Left ventricle myocardium superior (tissue), 1 donor: Measurements from ENCODE around the gene FN1. TPM values are rescaled to one million over a fixed set of nuclear protein-coding genes. Genes with fewer than 3 reads are reported as not detected.

Experiments used
- ATAC-seq: fragments of 200-7000 bp; cut with Tn5 transposase; one replicate; pipeline ENCODE4 v1.9.1; 2020; ENCODE audit warnings: mild to moderate bottlenecking, moderate library complexity
- DNase-seq: peaks from one replicate; pipeline ENCODE4 v3.0.0-alpha.2; 2020
- intact Hi-C: fragments of 100-400 bp; cut with micrococcal nuclease; formaldehyde crosslinking; loops from one replicate; pipeline ENCODE4 v1.11.0; 2022
- total RNA-seq: library from RNA; stranded (reverse); fragmentation: NEBNext Ultra II Directional; extraction: Animal tissue kit (Norgen Biotek cat#: 25700); gene quantifications from one replicate; pipeline ENCODE4 v1.2.1, GENCODE V29; 2021
- donor health status: DM: no; HTN: yes; CAD: no; lungs with severe emphysema.

The FN1 gene
- total RNA-seq, 1 donor from 2014 or later, result 68.9 TPM

- intact Hi-C loops, result no loop called here
- ATAC-seq (no peak), DNase-seq (no peak)
Measured at GRCh38 chr2:215395687-215396460, 40.0 kb downstream of the FN1 start.

DNA sequence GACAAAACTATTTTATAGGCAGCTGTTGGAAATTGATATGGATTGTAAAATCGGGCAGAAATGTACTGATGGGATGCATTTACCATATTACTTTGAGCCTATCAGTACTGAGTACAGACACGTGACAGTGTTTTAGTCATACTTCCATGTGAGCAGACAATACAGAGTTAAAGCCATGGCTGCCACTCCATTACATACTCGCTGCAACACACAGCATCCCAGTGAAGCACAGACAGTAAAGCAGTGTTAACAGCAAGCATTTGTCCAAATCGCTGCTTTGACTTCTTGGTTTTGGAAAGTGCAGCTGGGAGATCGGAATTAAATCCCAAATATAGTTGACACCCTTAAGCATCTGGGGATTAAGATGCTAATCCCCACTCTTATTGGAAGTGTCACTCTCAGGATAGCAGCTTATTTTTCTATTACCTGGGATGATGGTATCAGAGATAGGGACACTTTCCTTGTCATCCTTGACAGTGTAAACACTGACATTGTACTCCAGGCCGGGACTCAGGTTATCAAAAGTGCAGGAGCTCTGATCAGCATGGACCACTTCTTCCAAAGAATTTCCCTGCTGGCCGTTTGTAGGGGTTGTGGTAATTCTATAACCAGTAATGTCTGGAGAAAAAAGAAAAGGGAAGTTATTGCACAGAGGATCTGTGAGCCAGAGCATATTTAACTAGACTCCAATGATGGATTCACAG, 41.6 kb downstream of the FN1 start:
- no peak for DNase-seq
- no peak for ATAC-seq
- intact Hi-C loops, result no loop called here

DNA sequence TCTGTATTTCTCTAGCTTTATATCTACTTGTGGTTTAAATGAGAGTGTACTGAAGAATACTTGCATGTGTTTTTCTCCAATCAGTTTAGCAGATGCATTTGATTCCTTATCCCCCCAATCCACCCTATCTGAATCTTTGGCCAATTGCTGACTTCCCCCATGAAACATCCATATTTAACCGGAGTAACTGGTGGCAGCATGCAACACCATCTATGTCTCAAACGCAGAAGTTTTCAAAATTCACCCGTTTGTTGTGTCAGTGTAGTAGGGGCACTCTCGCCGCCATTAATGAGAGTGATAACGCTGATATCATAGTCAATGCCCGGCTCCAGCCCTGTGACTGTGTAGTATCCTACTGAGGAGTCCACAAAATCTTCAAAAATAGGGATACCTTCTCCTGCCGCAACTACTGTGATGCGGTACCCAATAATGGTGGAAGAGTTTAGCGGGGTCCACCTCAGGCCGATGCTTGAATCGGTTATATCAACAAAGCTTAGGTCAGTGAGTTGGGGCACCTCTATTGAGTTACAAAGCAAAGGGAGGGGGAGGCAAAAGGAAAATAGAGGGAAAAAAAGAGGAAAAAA, 43.1 kb downstream of the FN1 start:
- ATAC-seq (no peak), DNase-seq (no peak)
- intact Hi-C loops, result no loop called here

DNA sequence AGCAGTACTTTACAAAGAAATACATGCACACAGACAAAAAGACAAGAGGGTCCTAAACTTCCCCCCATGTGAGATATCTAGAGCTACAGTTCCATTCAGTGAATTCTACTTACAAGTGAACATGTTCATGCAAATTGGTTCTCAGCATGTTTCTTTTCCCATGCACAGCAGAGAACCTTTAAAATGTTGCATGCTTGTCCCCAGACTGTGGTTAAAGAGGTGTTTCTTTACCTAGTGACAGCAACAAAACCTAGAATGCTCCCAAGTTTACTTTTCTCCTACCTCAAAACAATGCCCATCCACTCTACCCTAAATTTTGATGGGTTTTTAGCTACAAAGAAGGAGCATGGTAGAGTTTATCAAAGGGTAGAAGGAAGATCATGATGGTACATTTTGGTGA, 43.7 kb downstream of the FN1 start:
- intact Hi-C loops, result no loop called here
- DNase-seq (no peak), ATAC-seq (no peak)

DNA sequence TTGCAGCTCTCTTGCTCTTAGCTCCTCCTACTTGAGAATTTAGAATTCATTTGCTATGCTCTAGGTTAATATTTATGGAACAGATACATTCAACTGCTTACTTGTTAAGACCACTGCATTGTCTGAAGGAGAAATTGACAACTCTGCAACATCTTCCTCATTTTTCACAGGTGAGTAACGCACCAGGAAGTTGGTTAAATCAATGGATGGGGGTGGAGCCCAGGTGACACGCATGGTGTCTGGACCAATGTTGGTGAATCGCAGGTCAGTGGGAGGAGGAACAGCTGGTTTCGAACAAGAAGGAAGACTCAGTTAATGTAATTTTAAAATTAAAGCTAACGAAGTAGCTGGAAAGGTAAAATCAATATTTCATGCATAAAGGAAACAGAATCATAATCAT, 44.3 kb downstream of the FN1 start:
- DNase-seq (no peak), ATAC-seq (no peak)
- intact Hi-C loops, result no loop called here

GRCh38 chr2:215390550-215390913, 45.3 kb downstream of the FN1 start:
- intact Hi-C loops, result no loop called here
- ATAC-seq, result no peak
- no peak for DNase-seq

- intact Hi-C loops, result no loop called here
- ATAC-seq (no peak), DNase-seq (no peak)
Measured at GRCh38 chr2:215388002-215388728, 47.7 kb downstream of the FN1 start.

DNA sequence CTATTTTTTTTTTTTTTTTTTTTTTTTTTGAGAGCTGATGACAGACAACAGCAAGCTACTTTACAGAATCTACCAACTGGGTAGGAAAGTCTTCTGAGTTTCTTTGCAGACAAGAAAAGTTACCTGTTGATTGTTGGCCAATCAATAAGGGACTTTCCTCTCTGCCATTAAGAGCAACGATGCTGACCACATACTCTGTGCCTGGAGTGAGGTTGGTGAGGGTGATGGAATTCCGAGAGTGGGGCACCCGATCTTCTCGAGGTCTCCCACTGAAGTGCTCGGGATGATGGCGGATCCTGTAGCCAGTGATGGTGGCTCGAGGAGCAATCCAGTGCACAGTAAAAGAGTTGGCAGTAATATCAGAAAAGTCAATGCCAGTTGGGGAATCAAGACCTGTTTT, 49.3 kb downstream of the FN1 start:
- intact Hi-C loops, result no loop called here
- DNase-seq (no peak), ATAC-seq (no peak)

DNA sequence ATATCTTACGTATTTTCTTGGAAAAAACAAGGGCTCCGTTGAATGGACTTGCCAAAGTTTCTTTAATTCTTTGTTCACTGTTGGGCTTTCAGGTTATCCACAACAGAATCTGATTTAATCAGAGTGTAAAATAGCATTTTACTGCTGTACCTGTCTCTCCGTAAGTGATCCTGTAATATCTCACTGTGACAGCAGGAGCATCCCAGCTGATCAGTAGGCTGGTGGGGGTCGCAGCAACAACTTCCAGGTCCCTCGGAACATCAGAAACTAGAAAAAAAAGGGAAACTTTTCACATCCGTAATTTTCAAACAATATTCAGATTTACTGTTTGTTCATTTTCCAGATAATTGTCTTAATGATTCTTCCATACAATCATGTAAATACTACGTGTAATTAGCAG, 51.2 kb downstream of the FN1 start:
- ATAC-seq, result no peak
- no peak for DNase-seq
- intact Hi-C loops, result no loop called here

GRCh38 chr2:215383652-215384279, 52.1 kb downstream of the FN1 start:
- DNase-seq (no peak), ATAC-seq (no peak)
- intact Hi-C loops, result no loop called here

DNA sequence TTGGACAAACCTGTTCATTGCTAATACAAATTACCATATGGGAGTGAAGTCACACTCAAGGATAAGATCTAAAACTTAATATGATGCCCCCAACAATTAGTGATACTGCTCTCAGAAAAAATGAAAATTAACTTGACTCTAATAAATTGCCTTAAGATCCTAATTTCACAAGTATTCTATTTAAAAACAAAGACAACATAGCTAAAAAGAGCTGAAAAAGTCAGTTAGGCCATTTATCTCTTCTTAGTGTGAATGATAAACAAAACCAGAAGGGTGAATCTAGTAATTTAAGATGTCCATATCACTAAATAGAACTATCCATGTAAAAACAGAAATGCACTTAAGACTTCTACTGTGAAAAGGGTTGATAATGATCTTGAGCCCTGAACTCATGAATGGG, 53.4 kb downstream of the FN1 start:
- DNase-seq, result no peak
- ATAC-seq, result no peak
- intact Hi-C loops, result no loop called here

GRCh38 chr2:215382011-215382410, 53.9 kb downstream of the FN1 start:
- no peak for ATAC-seq
- intact Hi-C loops, result no loop called here
- no peak for DNase-seq

DNA sequence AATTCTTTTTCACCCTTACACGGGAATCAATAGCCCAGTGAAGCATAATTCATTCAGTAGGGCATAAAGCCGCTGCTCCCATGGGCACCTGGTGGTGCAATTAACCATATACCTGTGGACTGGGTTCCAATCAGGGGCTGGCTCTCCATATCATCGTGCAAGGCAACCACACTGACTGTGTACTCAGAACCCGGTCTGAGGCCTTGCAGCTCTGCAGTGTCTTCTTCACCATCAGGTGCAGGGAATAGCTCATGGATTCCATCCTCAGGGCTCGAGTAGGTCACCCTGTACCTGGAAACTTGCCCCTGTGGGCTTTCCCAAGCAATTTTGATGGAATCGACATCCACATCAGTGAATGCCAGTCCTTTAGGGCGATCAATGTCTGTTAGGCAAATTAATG, 55.2 kb downstream of the FN1 start:
- intact Hi-C loops, result no loop called here
- DNase-seq (no peak), ATAC-seq (no peak)

- no peak for DNase-seq
- intact Hi-C loops, result no loop called here
- ATAC-seq, result no peak
Measured at GRCh38 chr2:215379948-215380347, 55.9 kb downstream of the FN1 start.

GRCh38 chr2:215379039-215379438, 56.8 kb downstream of the FN1 start:
- DNase-seq (no peak), ATAC-seq (no peak)
- intact Hi-C loops, result no loop called here

GRCh38 chr2:215378045-215378444, 57.8 kb downstream of the FN1 start:
- intact Hi-C loops, result no loop called here
- ATAC-seq (no peak), DNase-seq (no peak)

GRCh38 chr2:215377283-215377682, 58.6 kb downstream of the FN1 start:
- no peak for DNase-seq
- intact Hi-C loops, result no loop called here
- ATAC-seq, result no peak

GRCh38 chr2:215376103-215376780, 59.6 kb downstream of the FN1 start:
- intact Hi-C loops, result no loop called here
- ATAC-seq, result no peak
- DNase-seq, result no peak

DNA sequence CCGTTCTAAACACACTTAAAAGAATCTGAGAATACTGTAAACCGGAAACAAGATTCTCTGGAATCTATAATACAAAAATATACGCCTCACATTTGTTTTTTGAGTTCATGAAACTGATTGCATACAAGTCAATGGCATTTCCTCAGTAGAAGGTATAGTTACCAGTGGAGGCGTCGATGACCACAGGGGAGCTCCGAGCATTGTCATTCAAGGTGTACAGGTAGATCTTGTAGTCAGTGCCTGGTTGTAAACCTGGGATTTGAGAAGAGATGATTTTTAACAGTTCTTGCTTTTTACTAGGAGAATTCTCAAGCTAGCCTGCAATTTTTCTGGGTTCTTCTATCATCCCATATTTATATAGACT, 60.4 kb downstream of the FN1 start:
- DNase-seq (no peak), ATAC-seq (no peak)
- intact Hi-C loops, result no loop called here
